Trophoblast cell (in vitro differentiated cells and primary cell): ENCODE measurements around the gene CXCL13.

Experiments
- DNase-seq, 2 donors: peaks; one replicate each; pipeline ENCODE4 v3.0.0-alpha.2; 2016
- H2AFZ ChIP-seq: 2 replicates; pipeline ENCODE4 v1.6.1; 2013; ENCODE audit warnings: low read length, moderate library complexity, mild to moderate bottlenecking; ENCODE audit not compliant: insufficient read depth, poor library complexity
- H2AK5ac ChIP-seq: 2 replicates; pipeline ENCODE4 v1.6.1; 2013; ENCODE audit warnings: mild to moderate bottlenecking, low read length
- H2BK120ac ChIP-seq: 2 replicates; pipeline ENCODE4 v1.6.1; 2013; ENCODE audit warnings: low read length, mild to moderate bottlenecking, moderate library complexity; ENCODE audit not compliant: insufficient read depth, poor library complexity
- H2BK12ac ChIP-seq: 2 replicates; pipeline ENCODE4 v1.6.1; 2013; ENCODE audit warnings: mild to moderate bottlenecking, low read length, moderate library complexity
- H2BK5ac ChIP-seq: 2 replicates; pipeline ENCODE4 v1.6.1; 2013; ENCODE audit warnings: low read length, low read depth, moderate library complexity, mild to moderate bottlenecking; ENCODE audit not compliant: poor library complexity
- H3K14ac ChIP-seq: 2 replicates; pipeline ENCODE4 v1.6.1; 2013; ENCODE audit warnings: mild to moderate bottlenecking, low read length
- H3K18ac ChIP-seq: 2 replicates; pipeline ENCODE4 v1.6.1; 2013; ENCODE audit warnings: mild to moderate bottlenecking, low read length
- H3K23ac ChIP-seq: 2 replicates; pipeline ENCODE4 v1.6.1; 2013; ENCODE audit warnings: low read length
- H3K27ac ChIP-seq: 2 replicates; pipeline ENCODE4 v1.5.1; 2013; ENCODE audit warnings: low read depth, mild to moderate bottlenecking, inconsistent platforms, low read length, moderate library complexity
- H3K27me3 ChIP-seq: 2 replicates; pipeline ENCODE4 v1.6.1; 2013; ENCODE audit warnings: inconsistent platforms, mild to moderate bottlenecking, low read length, moderate library complexity; ENCODE audit not compliant: insufficient read depth
- H3K36me3 ChIP-seq, 2 experiments: 1 replicate in 1 of 2; 2 replicates in 1 of 2; pipeline ENCODE4 v1.6.1; 2013; ENCODE audit warnings: low read length in 2 of 2, mild to moderate bottlenecking in 2 of 2, moderate library complexity in 1 of 2; ENCODE audit not compliant: insufficient read depth in 2 of 2, control insufficient read depth in 1 of 2
- H3K4ac ChIP-seq: 2 replicates; pipeline ENCODE4 v1.6.1; 2013; ENCODE audit warnings: low read depth, mild to moderate bottlenecking, low read length, moderate library complexity
- H3K4me1 ChIP-seq, 2 experiments: 1 replicate in 1 of 2; 2 replicates in 1 of 2; pipeline ENCODE4 v1.6.1; 2013; ENCODE audit warnings: low read length in 2 of 2, mild to moderate bottlenecking in 2 of 2, moderate library complexity in 1 of 2; ENCODE audit not compliant: insufficient read depth in 2 of 2, control insufficient read depth in 1 of 2
- H3K4me2 ChIP-seq: 2 replicates; pipeline ENCODE4 v1.6.1; 2013; ENCODE audit warnings: inconsistent platforms, mild to moderate bottlenecking, low read length, moderate library complexity
- H3K4me3 ChIP-seq: 2 replicates; pipeline ENCODE4 v1.5.1; 2013; ENCODE audit warnings: mild to moderate bottlenecking, low read depth, low read length, inconsistent platforms
- H3K79me1 ChIP-seq: one replicate; pipeline ENCODE4 v1.6.1; 2013; ENCODE audit warnings: low read length
- H3K79me2 ChIP-seq: 2 replicates; pipeline ENCODE4 v1.6.1; 2013; ENCODE audit warnings: low read length, mild to moderate bottlenecking; ENCODE audit not compliant: control insufficient read depth, insufficient read depth, poor library complexity
- H3K9ac ChIP-seq: 2 replicates; pipeline ENCODE4 v1.6.1; 2013; ENCODE audit warnings: mild to moderate bottlenecking, low read length
- H3K9me3 ChIP-seq: 2 replicates; pipeline ENCODE4 v1.6.1; 2013; ENCODE audit warnings: low read depth, mild to moderate bottlenecking, control low read depth, inconsistent platforms, low read length; ENCODE audit not compliant: insufficient read depth
- H4K12ac ChIP-seq: 2 replicates; pipeline ENCODE4 v1.6.1; 2013; ENCODE audit warnings: low read depth, mild to moderate bottlenecking, low read length, moderate library complexity
- H4K8ac ChIP-seq: 2 replicates; pipeline ENCODE4 v1.6.1; 2013; ENCODE audit warnings: low read depth, mild to moderate bottlenecking, low read length, moderate library complexity
- H4K91ac ChIP-seq: one replicate; pipeline ENCODE4 v1.6.1; 2013; ENCODE audit warnings: low read depth, mild to moderate bottlenecking, low read length, moderate library complexity
- WGBS: extraction: QIAGEN DNeasy Blood & Tissue Kit; methylation state at CpG from one replicate; pipeline ENCODE4 v1.1.7; 2013; ENCODE audit warnings: missing lambda C conversion rate; ENCODE audit not compliant: insufficient read length, insufficient coverage; ENCODE audit errors: extremely low coverage; 5-methylcytosine and 5-hydroxymethylcytosine counted together

The CXCL13 gene

GRCh38 chr4:77617203-77617602 is 11.6 kb downstream of the CXCL13 start:
- Histone ChIP-seq H4K12ac (no peak overlapping the region), H3K79me1 (no peaks in the 10 kb centered on the region), H3K36me3 (no peaks in the 10 kb centered on the region), H3K4me1 (no peaks in the 10 kb centered on the region), H2AK5ac (no peak overlapping the region), H3K9ac (no peak overlapping the region), H3K4ac (no peak overlapping the region), H3K27me3 (no peaks in the 10 kb centered on the region), H2AFZ (no peak overlapping the region), H3K14ac (no peak overlapping the region), H2BK120ac (no peak overlapping the region), H3K27ac (no peak overlapping the region), H3K23ac (no peak overlapping the region), H3K79me2 (no peaks in the 10 kb centered on the region), H3K4me2 (no peak overlapping the region), H3K9me3 (no peaks in the 10 kb centered on the region), H3K18ac (no peak overlapping the region), H2BK12ac (no peak overlapping the region), H4K8ac (no peak overlapping the region), H4K91ac (no peak overlapping the region), H2BK5ac (no peak overlapping the region), H3K4me3 (no peak overlapping the region)
- DNase-seq: peak; percentile 89 to 96
- no CpG with 5 or more reads among the region's 5 CpGs for WGBS

GRCh38 chr4:77618383-77619241 is 13.0 kb downstream of the CXCL13 start:
- Histone ChIP-seq H3K4me3 (no peak overlapping the region), H3K18ac (no peak overlapping the region), H3K9ac (no peak overlapping the region), H2AK5ac (no peak overlapping the region), H3K4me2 (no peak overlapping the region), H3K9me3 (no peaks in the 10 kb centered on the region), H4K8ac (no peak overlapping the region), H4K12ac (no peak overlapping the region), H3K79me2 (no peaks in the 10 kb centered on the region), H3K4ac (no peak overlapping the region), H2BK120ac (no peak overlapping the region), H3K14ac (no peak overlapping the region), H3K36me3 (no peaks in the 10 kb centered on the region), H4K91ac (no peak overlapping the region), H2BK12ac (no peak overlapping the region), H3K27ac (no peak overlapping the region), H3K23ac (no peak overlapping the region), H3K4me1 (no peaks in the 10 kb centered on the region), H2BK5ac (no peak overlapping the region), H3K27me3 (no peaks in the 10 kb centered on the region), H3K79me1 (no peaks in the 10 kb centered on the region), H2AFZ (peak overlapping the region; percentile 30)
- WGBS: no CpG with 5 or more reads among the region's 12 CpGs
- peak; percentile 63 to 91 for DNase-seq

- no peak for DNase-seq
- Histone ChIP-seq H3K27ac (no peak overlapping the region), H2BK5ac (no peak overlapping the region), H2AK5ac (no peak overlapping the region), H4K12ac (no peak overlapping the region), H4K8ac (no peak overlapping the region), H2AFZ (no peak overlapping the region), H4K91ac (no peak overlapping the region), H3K4me2 (no peak overlapping the region), H2BK12ac (no peak overlapping the region), H3K14ac (no peak overlapping the region), H3K4me1 (no peaks in the 10 kb centered on the region), H3K79me2 (no peaks in the 10 kb centered on the region), H3K4ac (no peak overlapping the region), H3K4me3 (no peak overlapping the region), H3K36me3 (no peaks in the 10 kb centered on the region), H2BK120ac (no peak overlapping the region), H3K18ac (no peak overlapping the region), H3K27me3 (no peaks in the 10 kb centered on the region), H3K9me3 (no peaks in the 10 kb centered on the region), H3K23ac (no peak overlapping the region), H3K79me1 (no peaks in the 10 kb centered on the region), H3K9ac (no peak overlapping the region)
- WGBS: no CpG with 5 or more reads among the region's 1 CpG
These were observed 13.8 kb downstream of the CXCL13 start for GRCh38 chr4:77619408-77619807.

- Histone ChIP-seq H3K14ac (no peak overlapping the region), H2BK120ac (no peak overlapping the region), H3K9me3 (no peaks in the 10 kb centered on the region), H3K4me2 (no peak overlapping the region), H3K4me1 (no peaks in the 10 kb centered on the region), H3K36me3 (no peaks in the 10 kb centered on the region), H3K27me3 (no peaks in the 10 kb centered on the region), H2AK5ac (no peak overlapping the region), H3K4ac (no peak overlapping the region), H3K4me3 (no peak overlapping the region), H3K79me1 (no peaks in the 10 kb centered on the region), H4K12ac (no peak overlapping the region), H3K27ac (no peak overlapping the region), H2BK5ac (no peak overlapping the region), H2BK12ac (no peak overlapping the region), H3K18ac (no peak overlapping the region), H3K23ac (no peak overlapping the region), H3K79me2 (no peaks in the 10 kb centered on the region), H4K8ac (no peak overlapping the region), H4K91ac (no peak overlapping the region), H2AFZ (no peak overlapping the region), H3K9ac (no peak overlapping the region)
- no peak for DNase-seq
These were observed 15.6 kb downstream of the CXCL13 start for GRCh38 chr4:77621254-77621653.
